GM12892 (cell line): ENCODE measurements around the gene ARID3A.

ENCODE experiments used
- POLR2A ChIP-seq: IDR thresholded peaks from 2 replicates; pipeline ENCODE4 v1.6.1; 2011; ENCODE audit warnings: low read depth, low read length, control low read depth
- POLR2AphosphoS5 ChIP-seq: IDR thresholded peaks from 2 replicates; pipeline ENCODE4 v1.6.1; 2011; ENCODE audit warnings: low read depth, low read length, control low read depth

DNA sequence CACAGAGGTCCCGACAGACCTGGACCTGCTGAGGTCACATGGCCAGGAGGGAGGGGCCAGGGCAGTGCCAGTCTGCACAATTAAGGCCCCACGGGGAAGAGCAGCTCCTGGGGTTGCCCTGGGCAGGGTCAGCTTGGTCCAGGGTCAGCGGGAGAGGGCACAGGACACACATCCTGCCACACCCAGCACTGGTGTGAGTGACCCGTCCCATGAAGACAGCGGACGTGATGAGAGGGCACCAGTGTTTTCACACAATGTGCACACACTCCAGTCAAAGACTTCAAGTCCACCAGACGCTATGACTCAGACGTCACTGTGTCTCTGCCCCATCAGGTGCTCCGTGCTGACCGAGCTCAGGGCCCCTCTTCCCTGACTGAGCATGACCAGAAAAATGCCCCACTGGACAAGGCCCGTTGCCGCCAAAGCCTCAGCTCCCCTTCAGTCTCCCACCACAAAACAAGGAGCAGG is 90.8 kb downstream of the ARID3A start:
- TF ChIP-seq POLR2A (no peak), POLR2AphosphoS5 (no peak)
